Neural cell (in vitro differentiated cells): ENCODE results near the gene GPT2.

ENCODE experiments used
- CTCF ChIP-seq: fragments of 450-650 bp; IDR thresholded peaks from 2 replicates; pipeline ENCODE4 v1.5.1; 2014; ENCODE audit warnings: antibody characterized with exemption, mild to moderate bottlenecking, moderate library complexity; ENCODE audit not compliant: poor library complexity, severe bottlenecking
- EP300 ChIP-seq: fragments of 450-650 bp; conservative IDR thresholded peaks from 2 replicates; pipeline ENCODE4 v1.6.1; 2014; ENCODE audit warnings: antibody characterized with exemption, mild to moderate bottlenecking, moderate library complexity; ENCODE audit not compliant: poor library complexity, severe bottlenecking
- EZH2 ChIP-seq: fragments of 200-600, 300-800 bp; shearing (Covaris generic), sonication (generic); IDR thresholded peaks from 2 replicates; pipeline ENCODE4 v1.6.1; 2014; ENCODE audit warnings: antibody characterized with exemption, low read length, borderline replicate concordance, mild to moderate bottlenecking; ENCODE audit not compliant: insufficient read depth, poor library complexity, severe bottlenecking
- POLR2AphosphoS5 ChIP-seq: IDR thresholded peaks from 2 replicates; pipeline ENCODE4 v1.6.1; 2012
- REST ChIP-seq: IDR thresholded peaks from 2 replicates; pipeline ENCODE4 v1.6.1; 2012; ENCODE audit warnings: borderline replicate concordance
- SMC3 ChIP-seq: fragments of 450-650 bp; conservative IDR thresholded peaks from 2 replicates; pipeline ENCODE4 v1.6.1; 2014; ENCODE audit warnings: antibody characterized with exemption, mild to moderate bottlenecking, moderate library complexity; ENCODE audit not compliant: poor library complexity
- TAF1 ChIP-seq: IDR thresholded peaks from 2 replicates; pipeline ENCODE4 v1.6.1; 2012; ENCODE audit warnings: low read depth

GRCh38 chr16:46899443-46900143 is 15.4 kb downstream of the GPT2 start:
- no peak for TF ChIP-seq REST
- TF ChIP-seq CTCF, result no peak
- TF ChIP-seq POLR2AphosphoS5, result no peak
- TF ChIP-seq EP300, result no peak
- no peak for TF ChIP-seq TAF1
- TF ChIP-seq EZH2, result no peak
- no peak for TF ChIP-seq SMC3
